ENCODE data around the gene LRRC2. TPM values are rescaled to one million over a fixed set of nuclear protein-coding genes. Genes with fewer than 3 reads are reported as not detected.

Gene LRRC2, protein sequence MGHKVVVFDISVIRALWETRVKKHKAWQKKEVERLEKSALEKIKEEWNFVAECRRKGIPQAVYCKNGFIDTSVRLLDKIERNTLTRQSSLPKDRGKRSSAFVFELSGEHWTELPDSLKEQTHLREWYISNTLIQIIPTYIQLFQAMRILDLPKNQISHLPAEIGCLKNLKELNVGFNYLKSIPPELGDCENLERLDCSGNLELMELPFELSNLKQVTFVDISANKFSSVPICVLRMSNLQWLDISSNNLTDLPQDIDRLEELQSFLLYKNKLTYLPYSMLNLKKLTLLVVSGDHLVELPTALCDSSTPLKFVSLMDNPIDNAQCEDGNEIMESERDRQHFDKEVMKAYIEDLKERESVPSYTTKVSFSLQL
- total RNA-seq: 0.47 and 0.64 TPM in 2 replicates

DNA sequence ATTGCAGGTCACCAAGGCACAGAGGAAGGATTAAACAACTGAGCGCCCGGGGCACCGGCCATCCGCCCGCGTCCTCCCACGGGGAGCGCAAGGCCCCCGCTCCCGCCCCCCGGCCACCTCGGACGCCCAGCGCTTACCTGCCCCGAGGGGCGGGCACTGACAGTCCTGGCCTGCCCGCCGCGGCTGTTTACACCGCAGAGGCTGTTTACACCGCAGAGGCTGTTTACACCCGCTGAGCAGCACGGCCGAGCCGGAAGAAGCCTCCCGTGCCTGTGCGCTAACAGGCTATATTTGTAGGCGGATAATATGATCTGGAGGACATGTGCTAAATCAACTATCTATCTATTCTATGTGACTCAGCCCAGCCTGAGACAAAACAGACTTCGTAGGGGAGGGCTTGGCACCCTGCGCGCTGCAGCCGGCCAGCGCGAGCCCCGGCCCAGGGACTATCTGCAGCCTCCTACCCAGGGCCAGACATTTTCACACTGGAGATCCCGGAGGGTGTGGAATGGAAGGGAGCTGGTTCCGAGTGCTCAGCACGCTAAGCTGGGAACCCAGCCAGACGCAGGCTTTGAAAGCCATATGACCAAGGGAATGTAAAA, at the start of gene LRRC2:
Gene LRRC2, minus strand, starts transcription at position 263 of the 602 bp plus-strand sequence. CDS start 14,711 bp downstream, outside the sequence.

DNA sequence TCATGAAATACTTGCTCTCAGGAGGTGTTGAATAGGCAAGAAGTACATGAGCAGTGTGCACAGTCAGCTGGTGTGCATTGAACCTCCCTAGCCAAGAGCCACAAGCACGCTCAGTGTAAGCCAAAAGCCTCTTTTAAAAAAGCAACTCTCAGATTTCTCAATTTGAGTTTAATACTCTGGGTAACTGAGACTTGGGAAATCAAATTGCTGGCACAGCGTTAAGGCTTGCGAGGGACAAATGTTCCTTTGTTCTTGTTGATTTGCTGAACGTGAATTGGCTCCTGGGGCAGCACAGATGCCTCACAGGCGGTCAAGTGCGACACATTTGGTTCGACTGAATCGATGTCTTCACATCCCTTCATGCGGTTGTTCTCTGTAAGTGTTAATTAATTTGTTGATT, 46.2 kb upstream of the LRRC2 start, which contains the start of gene FAM240A:
Gene FAM240A, plus strand, starts transcription at position 202 of the 400 bp plus-strand sequence. Its CDS starts 159 bp downstream, at position 361.

DNA sequence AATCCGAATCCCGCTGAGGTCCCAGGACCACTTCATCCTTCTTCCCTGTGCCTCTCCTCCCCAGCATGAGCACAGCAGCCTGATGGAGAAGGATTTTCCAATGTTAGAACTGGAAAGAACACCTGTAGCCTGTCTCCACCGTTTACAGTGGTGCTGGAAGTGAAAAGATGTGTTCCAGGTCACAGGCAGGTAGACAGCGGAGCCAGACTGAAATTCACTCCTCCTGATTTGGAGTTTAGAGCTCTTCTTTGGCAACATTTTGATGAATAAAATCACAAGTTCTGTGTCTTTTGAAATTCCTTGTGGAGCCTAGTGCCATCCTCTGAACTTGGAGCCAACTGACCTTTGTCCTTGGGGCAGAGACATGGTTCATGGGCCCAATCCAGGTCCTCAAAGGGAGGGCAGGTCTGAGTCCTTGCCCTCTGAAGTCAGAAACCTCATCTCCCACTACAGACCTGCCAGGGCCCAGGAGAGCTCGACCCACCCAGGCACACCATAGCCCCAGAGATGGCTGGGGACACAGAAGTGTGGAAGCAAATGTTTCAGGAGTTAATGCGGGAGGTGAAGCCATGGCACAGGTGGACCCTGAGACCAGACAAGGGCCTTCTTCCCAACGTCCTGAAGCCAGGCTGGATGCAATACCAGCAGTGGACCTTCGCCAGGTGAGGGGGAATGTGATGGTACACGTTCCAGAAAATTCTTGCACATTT, 68.4 kb downstream of the LRRC2 start, which contains the start of gene RTP3:
Gene RTP3, plus strand, starts transcription at position 421 of the 710 bp plus-strand sequence. Its CDS starts 87 bp downstream, at position 508.

Other genes with a start within 250 kb of the LRRC2 start
- gene CCR2, start 212.2 kb downstream of the LRRC2 start, total RNA-seq: not detected in 2 replicates
- gene CCR5, start 195.4 kb downstream of the LRRC2 start, total RNA-seq: not detected in 2 replicates
- 13.9 and 14.8 TPM in 2 replicates for gene CCRL2, start 159.0 kb downstream of the LRRC2 start, total RNA-seq
- gene LTF, start 101.4 kb downstream of the LRRC2 start, total RNA-seq: 0.25 and 3.1 TPM in 2 replicates
- gene RTP3, start 68.3 kb downstream of the LRRC2 start, total RNA-seq: not detected in 2 replicates
- gene FAM240A, start 46.2 kb upstream of the LRRC2 start, total RNA-seq: not detected in 2 replicates
- gene ALS2CL, start 127.4 kb upstream of the LRRC2 start, total RNA-seq: 9.8 and 11.2 TPM in 2 replicates
- 0.15 TPM in 1 of 2 replicates, not detected in the other for gene TMIE, start 135.1 kb upstream of the LRRC2 start, total RNA-seq
- not detected in 2 replicates for gene PRSS50, start 151.6 kb upstream of the LRRC2 start, total RNA-seq